NOMO-1 treated with DMSO at 0.1 percent for 48 hours (cell line): ENCODE data around the gene PRSS50.
"Not testable (repeated sequence)": the region's sequence is repeated elsewhere in the genome, so short reads cannot be mapped to it uniquely, and the experiment has no call there.

Experiments used
- DNase-seq: peaks from one replicate; lab custom pipeline; 2025; ENCODE audit not compliant: unreplicated experiment; lab: John Stamatoyannopoulos, UW

The PRSS50 gene

DNA sequence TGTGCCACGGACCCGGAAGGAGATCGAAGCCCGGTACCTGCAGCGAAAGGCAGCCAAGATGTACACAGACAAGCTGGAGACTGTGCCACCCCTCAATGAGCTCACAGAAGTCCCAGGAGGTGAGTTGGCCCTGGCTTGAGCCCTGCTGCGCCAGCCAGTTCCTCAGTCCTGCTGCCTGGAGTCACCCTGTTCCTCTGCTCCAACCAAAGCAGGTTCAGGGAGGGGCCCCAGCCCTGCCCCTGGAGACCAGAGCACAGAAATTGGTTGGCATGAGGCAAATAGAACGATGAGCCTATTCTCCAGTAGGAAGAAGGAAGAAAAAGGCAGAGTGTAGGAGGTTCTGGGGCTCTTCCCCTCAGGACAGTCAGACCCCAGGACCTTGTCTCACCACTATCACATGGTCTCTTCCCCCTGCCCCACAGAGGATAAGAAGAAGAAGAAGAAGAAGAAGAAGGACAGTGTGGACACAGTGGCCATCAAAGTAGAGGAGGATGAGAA is 8.5 kb downstream of the PRSS50 start:
- DNase-seq = no peak

DNA sequence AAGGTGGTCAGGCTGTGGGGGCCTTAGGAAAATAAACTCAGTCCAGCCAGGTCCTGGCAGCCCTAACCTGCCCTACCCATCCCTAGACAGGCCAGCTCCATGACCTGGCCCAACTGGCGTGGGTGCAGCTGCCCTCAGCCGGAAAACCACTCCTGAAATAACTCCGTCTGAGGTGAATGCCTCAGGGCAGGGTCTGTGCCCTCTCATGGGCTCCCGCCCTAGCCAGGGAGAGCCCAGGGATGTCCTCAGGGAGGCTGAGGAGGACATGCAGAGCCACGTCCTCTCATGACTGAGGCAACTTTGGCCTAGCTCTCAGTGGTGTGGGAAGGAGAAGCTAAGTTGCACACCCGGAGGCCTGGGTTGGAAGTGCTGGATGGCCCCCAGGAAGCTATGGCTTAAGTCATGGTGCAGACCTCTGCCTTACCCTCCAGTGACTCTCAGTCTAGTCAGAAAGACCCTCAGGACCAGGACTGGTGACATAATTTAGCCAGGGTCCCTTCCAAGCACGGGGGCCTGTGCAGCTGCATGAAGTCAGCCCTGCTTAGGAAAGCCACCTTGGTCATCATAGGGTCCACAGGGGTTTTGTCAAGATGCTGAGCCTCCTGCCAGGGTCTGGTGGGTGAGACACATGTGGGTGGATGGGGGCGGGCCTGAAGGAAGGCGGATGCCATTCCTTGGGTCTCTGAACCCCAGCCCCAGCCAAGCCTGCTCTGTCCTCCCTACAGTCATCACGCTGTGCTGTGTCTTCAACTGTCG is 9.1 kb downstream of the PRSS50 start:
- DNase-seq = no peak

DNA sequence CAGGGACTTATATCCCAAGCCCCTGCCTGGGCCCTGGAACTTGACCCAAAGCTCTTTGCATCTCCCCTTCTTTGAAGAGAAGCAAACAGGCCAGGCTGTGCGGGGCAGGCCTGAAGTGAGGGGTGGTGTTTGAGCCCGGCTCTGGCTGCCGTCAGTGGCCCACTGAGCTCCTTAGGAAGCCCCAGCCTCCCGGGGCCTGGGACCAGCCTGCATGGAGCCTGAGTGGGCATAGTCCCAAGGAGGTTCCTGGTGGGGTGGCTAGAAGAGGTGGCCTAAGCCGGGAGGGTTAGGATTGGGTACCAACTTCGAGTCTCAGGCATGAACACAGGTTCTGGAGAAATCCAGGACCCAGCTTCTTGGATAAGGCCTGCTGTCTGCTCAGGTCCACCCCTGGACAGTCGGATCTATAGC is 10.1 kb downstream of the PRSS50 start:
- no peak for DNase-seq

GRCh38 chr3:46706771-46707582 is 10.7 kb downstream of the PRSS50 start:
- no peak for DNase-seq

GRCh38 chr3:46705751-46706552 is 11.7 kb downstream of the PRSS50 start:
- DNase-seq = no peak

- DNase-seq = peak; percentile 59
Observed at GRCh38 chr3:46705022-46705530, 12.6 kb downstream of the PRSS50 start.

DNA sequence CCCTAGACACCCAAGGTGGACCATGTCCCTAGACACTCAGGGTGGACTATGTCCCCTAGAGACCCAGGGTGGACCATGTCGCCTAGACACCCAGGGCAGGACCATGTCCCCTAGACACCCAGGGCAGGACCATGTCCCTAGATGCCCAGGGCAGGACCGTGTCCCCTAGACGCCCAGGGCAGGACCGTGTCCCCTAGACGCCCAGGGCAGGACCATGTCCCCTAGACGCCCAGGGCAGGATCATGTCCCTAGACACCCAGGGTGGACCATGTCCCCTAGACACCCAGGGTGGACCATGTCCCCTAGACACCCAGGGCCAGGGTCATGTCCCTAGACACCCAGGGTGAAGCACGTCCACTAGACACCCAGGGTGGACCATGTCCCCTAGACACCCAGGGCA is 13.3 kb downstream of the PRSS50 start:
- not testable (repeated sequence) for DNase-seq

DNA sequence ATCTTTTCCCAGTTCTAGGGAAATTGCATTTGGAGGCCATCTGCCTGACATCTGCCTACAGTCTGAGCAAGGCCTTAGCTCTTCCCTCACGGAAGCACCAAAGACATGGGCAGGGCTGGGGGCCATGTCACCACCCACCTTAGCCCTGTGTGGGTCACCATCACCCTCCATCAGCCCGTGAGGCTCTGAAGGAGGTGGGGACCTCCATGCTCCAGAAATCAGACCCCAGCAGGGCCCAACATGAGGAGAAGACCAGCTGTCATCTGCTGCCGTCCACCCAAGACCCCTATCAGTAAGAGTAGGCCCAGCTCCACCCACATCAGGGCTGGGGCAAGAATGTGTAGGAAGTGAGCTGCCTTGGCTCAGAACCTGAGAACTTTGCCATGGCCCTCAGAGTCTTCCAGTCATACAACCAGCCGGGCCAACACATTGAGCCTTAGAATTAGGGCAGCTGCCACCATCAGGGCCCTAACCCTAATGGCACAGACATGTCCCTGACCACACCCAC is 14.6 kb downstream of the PRSS50 start:
- DNase-seq = no peak

- no peak for DNase-seq
Observed at GRCh38 chr3:46702246-46703012, 15.2 kb downstream of the PRSS50 start.

- DNase-seq = no peak
Observed at GRCh38 chr3:46701181-46701939, 16.3 kb downstream of the PRSS50 start, which contains the start of gene TMIE. Gene TMIE (plus strand): TSS chr3:46701392. CDS start chr3:46701488, 96 bp downstream.

DNA sequence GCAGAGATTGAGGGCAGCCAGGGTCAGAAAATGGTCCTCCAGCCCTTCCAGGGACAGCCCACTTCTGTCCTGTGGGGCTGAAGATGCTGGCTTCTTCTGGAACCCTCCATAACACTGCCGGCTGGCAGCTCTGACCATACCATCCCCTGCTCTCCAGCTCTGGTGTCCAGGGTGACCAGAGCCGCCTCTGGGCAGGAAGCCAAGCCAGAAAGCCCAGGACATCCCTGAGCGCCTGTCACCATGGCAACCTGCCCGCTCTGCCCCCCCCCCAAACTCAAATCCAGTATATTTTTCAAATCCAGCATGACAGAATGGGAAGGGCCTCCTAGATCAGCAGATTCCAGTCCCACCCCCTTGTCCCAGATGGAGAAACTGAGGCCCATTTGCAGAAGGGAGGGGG is 16.9 kb downstream of the PRSS50 start:
- DNase-seq = no peak

GRCh38 chr3:46699676-46700523 is 17.8 kb downstream of the PRSS50 start:
- no peak for DNase-seq

DNA sequence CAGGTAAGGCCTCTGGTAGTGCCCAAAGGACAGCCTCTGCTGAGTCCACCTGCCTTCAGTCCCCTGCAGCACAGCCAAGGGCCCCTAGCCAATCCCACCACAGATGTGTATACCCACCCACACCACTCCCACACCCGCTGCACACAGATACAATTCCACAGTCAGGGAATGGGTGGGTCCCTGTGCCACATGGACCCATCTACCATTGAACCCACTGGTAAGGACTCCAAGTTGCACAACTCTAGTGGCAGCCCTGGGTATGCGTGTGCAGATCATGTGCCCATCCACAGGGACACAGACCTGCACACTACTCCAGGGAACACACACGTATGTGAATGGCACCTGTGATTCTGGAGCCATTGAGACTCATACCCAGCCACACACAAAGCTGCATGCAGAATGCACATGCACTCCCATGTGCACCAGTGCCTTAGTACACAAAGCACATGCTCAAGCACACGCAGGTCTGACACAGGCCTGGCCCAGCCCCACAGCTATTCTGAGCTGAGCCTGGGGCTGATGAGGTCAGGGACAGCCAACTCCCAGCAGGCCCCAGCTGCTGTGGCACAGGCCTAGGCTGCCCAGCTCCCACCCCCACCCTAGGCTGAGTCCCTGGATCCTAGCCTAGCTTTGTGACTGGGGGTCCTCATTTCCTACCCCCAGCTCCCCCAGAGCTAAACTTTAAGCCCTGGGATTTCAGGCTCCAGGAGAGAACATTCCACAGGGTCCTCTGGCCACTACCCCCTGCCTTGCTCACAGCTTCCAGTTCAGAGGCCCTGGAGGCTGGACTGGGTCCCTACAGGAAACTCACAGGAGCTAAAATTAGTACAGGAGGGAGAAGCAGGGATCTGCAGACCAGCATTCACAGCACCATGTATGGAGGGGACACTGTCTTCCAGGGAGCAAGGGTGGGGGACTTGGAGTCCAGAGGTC is 21.4 kb downstream of the PRSS50 start:
- DNase-seq = no peak

GRCh38 chr3:46695177-46695961 is 22.3 kb downstream of the PRSS50 start:
- DNase-seq = peak; percentile 26

DNA sequence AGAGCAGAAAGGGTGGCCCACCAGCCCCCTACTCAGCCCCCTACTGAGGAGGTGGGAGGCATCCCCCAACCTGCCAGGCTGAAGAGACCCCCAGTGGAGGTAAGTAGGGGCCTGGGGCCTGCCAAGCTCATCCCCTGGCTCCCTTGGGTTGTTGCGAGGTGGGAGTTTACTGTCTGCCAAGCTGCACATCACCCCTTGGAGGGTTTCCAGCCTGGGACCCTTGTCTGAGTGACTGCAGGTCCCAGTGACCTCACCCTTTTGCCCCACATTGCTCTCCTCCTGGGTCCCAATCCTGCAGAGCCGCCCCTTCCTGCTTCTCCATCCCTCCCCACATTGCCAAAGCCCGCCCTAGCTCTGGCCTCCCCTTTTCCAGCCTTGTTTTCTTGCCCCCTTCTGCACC is 23.1 kb downstream of the PRSS50 start:
- no peak for DNase-seq

DNA sequence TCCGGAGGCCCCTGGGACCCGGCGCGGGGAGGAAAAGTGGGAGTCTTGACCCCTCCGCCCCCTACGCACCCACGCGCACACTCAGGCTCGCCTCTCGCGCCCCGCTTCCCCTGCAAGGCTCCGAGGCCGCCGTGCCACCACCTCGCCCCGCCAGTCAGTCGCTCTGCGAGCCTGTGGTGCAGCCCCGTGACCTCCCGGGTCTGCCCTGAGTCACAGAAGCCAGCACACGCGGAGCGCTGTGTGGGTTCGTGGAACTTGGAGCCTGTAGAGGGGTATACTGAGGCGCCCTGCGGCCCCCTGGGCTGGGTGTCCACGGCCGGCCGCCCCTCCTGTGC is 23.8 kb downstream of the PRSS50 start:
- no peak for DNase-seq
